ENCODE results near the gene ZNF524.
A peak's percentile ranks its signal among the peaks of the same experiment; 100 is the strongest.
"Not testable (repeated sequence)": the region's sequence is repeated elsewhere in the genome, so short reads cannot be mapped to it uniquely, and the experiment has no call there.

Gene ZNF524, protein sequence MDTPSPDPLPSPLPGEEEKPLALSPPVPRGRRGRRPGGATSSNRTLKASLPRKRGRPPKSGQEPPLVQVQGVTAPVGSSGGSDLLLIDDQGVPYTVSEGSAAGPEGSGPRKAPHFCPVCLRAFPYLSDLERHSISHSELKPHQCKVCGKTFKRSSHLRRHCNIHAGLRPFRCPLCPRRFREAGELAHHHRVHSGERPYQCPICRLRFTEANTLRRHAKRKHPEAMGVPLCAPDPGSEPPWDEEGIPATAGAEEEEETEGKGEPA

GRCh38 chr19:55599842-55600661 is at the start of gene ZNF524:
Gene ZNF524, plus strand, starts transcription at chr19:55600288. Its CDS starts 1,825 bp downstream, at chr19:55602113.
- peak; percentile 83 for DNase-seq (ENCODE audit: low spot score)

- DNase-seq (ENCODE audit: low spot score): no peak
Measured at GRCh38 chr19:55550321-55550650, 49.8 kb upstream of the ZNF524 start.

- no peak for DNase-seq (ENCODE audit: low spot score)
Measured at GRCh38 chr19:55552206-55552605, 47.9 kb upstream of the ZNF524 start.

- no peak for DNase-seq (ENCODE audit: low spot score)
Measured at GRCh38 chr19:55552620-55553019, 47.5 kb upstream of the ZNF524 start.

DNA sequence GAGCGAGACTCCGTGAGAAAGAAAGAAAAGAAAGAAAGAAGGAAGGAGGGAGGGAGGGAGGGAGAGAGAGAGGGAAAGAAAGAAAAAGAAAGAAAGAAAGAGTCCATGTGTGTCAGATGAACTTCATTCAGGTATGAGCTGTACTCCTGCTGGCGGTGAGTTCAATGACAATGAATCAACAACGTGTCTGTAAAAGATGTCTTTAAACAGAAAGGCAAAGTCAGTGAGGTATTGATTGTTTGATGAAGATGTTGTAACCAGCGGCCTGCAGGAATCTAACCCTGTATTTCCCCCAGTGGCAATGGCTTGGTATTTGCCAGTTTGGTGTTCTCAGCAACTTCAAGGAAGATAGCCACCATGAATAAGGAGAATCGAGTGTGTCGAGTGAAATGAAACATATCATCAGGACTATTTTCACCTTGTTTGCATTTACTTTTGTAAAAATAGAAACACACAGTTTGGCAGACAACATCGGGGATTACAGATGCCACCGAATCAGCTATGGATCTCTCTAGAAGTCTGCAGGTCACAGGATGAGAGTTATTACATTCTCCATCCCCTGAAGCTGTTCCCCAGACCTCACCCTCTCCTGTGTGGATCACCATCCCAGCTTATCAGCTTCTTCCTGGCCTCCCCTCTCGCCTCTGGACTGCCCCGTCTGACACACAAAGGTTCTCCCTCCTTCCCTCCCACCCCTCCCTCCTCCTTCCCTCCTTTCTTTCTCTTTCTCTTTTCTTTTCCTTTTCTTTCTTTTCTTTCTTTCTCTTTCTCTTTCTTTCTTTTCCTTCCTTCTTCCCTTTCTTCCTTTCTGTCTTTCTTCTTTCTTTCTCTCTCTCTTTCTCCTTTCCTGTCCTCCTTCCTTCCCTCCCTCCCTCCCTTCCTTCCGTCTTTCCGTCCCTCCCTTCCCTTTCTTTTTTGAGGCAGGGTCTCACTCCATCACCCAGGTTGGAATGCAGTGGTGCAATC is 46.6 kb upstream of the ZNF524 start:
- no peak for DNase-seq (ENCODE audit: low spot score)

GRCh38 chr19:55554302-55554701 is 45.8 kb upstream of the ZNF524 start:
- DNase-seq (ENCODE audit: low spot score): no peak

DNA sequence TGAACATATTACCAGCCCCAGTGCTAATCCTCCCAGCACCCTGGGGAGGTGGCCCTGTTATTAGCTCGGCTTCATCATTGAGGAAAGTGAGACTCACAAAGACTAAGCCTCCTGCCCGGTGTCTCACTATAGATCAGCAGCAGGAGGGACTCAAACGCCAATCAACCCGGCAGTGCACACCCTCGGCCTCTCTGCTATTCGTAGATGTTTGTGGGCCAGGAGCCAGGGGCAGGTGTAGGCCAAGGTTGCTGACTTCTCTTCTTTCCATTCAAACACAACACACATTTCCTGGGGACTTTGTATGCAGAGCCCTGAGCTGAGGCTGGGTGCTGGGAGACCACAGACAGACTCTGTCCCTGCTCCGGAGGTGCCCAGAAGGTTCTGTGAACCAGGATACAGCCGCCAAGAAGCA is 45.3 kb upstream of the ZNF524 start:
- DNase-seq (ENCODE audit: low spot score): no peak

DNA sequence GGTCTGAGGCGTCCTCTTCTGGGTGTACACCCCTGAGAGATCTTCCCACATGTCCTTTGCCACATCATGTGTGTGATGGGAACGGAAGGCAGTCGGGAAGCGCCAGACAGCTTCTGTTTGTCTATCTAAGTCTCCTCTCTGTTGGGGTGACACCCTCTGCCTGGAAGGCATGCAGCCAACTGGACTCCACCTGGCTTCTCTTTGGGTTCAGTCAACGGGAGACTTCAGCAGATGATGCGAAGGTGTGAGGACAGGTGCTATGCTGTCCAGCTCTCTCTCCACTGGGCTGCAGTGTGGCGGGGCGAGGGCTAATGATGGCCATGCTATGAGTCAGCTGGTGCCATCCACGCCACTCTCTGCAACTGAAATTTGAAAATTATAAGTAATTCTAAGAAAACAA is 40.4 kb upstream of the ZNF524 start:
- no peak for DNase-seq (ENCODE audit: low spot score)

DNA sequence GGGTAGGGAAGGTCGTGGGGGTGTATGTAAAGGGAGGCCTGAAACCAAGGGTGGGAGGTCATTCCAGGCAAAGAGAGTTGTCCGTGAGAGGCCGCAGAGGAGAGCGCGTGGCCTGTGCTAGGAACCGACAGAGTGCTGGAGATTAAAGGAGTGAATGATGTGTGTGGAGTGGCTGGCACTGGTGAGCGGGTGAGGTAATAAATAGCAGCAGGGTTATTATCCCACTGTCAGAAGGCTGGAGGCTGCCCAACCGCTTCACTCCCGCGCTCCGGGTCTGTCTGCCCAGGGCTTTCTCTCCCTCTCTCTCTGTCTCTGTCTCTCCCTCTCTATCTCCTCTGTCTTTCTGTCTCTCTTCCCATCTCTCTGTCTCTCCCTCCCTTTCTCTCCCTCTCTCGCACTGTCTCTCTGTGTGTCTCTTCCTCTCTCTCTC is 36.8 kb upstream of the ZNF524 start:
- DNase-seq (ENCODE audit: low spot score): no peak

GRCh38 chr19:55566823-55567222 is 33.3 kb upstream of the ZNF524 start:
- DNase-seq (ENCODE audit: low spot score): no peak

DNA sequence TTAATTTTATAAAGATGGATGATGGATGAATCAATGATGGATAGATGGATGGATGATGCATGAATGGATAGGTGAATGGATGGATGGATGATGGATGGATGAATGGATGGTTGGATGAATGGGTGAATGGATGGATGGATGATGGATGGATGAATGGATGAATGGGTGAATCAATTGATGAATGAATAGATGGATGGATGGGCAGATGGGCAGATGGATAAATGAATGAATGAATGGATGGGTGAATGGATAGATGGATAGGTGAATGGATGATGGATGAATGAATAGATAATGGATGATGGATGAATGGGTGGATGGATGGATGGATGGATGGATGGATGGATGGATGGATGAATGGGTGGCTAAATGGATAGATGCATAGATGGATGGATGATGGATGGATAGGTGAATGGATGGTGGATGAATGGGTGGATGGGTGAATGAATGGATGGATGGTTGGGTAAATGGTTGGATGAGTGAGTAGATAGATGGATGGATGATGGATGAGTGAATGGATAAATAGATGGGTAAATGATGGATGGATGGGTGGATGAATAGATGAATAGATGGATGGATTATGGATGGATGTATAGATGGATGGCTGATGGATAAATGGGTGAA is 32.3 kb upstream of the ZNF524 start:
- no peak for DNase-seq (ENCODE audit: low spot score)

- not testable (repeated sequence) for DNase-seq (ENCODE audit: low spot score)
Measured at GRCh38 chr19:55569477-55569876, 30.6 kb upstream of the ZNF524 start.

- not testable (repeated sequence) for DNase-seq (ENCODE audit: low spot score)
Measured at GRCh38 chr19:55573929-55574328, 26.2 kb upstream of the ZNF524 start.

GRCh38 chr19:55576746-55577145 is 23.3 kb upstream of the ZNF524 start:
- DNase-seq (ENCODE audit: low spot score): no peak

GRCh38 chr19:55578031-55578760 is 21.9 kb upstream of the ZNF524 start:
- no peak for DNase-seq (ENCODE audit: low spot score)

DNA sequence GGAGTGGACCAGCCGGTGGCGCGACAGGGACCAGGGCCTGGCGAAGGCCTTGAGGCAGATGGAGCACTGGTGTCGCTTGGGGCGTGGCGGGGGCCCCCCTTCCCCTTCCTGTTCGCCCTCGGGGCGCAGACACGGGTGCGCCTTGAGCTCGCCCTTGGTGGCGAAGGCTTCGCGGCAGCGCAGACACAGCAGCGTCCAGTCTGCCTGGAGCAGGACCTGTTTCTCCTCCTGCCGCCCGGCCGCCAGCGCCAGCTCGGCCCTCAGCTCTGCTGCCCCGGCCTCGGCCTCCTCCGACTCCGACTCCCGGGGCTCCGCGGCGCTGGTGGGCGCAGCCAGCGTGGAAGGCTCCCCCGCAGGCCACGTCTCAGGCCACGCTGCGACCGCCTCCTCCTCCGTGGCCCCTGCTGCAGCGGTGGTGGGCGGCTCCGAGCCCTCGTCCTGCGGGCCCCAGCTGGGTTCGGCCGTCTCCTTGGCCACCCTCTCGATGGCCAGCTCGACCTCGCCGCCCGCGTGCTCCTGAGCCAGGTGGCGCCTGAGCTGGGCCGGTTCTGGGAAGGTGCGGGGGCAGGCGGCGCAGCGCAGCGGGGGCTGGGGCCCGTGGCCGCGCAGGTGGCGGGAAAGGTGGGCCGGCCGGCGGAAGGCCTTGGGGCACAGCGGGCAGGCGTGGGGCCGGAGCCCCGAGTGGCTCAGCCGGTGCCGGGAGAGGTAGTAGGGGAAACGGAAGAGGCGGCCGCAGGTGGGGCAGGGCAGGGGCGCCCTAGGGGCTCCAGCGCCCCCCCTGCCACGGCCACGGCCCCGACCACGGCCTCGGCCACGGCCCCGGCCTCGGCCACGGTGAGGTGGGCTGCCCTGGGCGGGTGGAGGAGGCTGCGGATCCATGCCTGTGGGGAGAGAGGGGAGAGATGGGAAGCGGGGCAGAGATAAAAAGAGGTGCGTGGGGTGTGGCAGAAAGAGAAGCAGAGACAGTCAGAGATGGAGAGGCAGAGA is 21.0 kb upstream of the ZNF524 start:
- DNase-seq (ENCODE audit: low spot score): no peak

- no peak for DNase-seq (ENCODE audit: low spot score)
Measured at GRCh38 chr19:55579766-55580621, 20.1 kb upstream of the ZNF524 start.

- peak; percentile 56 for DNase-seq (ENCODE audit: low spot score)
Measured at GRCh38 chr19:55580628-55581144, 19.4 kb upstream of the ZNF524 start, which contains the start of gene ZNF579. Gene ZNF579, minus strand, starts transcription at chr19:55580848. Its CDS starts 1,209 bp downstream, at chr19:55579639.

Measured in CD4-positive, alpha-beta T cell treated with Interleukin-6 at 100 ng/mL for 8 hours (primary cell).